KOPT-K1 (cell line): ENCODE data around the gene CDKL4.
A peak's percentile ranks its signal among the peaks of the same experiment; 100 is the strongest.

Source experiments
- H3K27ac ChIP-seq: fragments of 200-600 bp; sonication (generic); 2 replicates; pipeline ENCODE4 v1.5.1; 2016; ENCODE audit warnings: antibody characterized with exemption, mild to moderate bottlenecking, low read depth, low read length; ENCODE audit not compliant: poor library complexity, severe bottlenecking
- H3K36me3 ChIP-seq: fragments of 200-600 bp; sonication (generic); 2 replicates; pipeline ENCODE4 v1.5.1; 2017; ENCODE audit warnings: antibody characterized with exemption, mild to moderate bottlenecking, low read length, moderate library complexity; ENCODE audit not compliant: insufficient read depth
- H3K9me3 ChIP-seq: fragments of 200-600 bp; sonication (generic); 2 replicates; pipeline ENCODE4 v1.5.1; 2017; ENCODE audit warnings: antibody characterized with exemption, low read length, mild to moderate bottlenecking; ENCODE audit not compliant: insufficient read depth, poor library complexity, severe bottlenecking

Gene CDKL4

DNA sequence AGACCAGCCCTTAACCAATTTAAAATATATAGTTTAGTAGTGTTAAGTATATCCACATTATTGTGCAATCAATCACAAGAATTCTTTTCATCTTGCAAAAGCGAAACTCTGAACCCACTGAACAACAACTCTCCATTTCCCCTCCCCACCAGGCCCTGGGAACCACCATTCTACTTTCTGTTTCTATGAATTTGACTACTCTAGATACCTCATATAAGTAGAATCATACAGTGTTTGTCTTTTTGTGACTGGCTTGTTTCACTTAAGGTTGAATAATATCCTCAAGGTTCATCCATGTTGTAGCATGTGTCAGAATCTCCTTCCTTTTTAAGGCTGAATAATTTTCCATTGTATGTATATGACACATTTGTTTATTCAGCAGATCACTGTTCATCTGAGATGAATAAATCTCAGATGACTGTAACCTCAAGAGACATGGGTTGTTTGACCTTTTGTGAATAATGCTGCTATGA is 114.8 kb downstream of the CDKL4 start:
- peak overlapping the region; percentile 58 for H3K27ac ChIP-seq

DNA sequence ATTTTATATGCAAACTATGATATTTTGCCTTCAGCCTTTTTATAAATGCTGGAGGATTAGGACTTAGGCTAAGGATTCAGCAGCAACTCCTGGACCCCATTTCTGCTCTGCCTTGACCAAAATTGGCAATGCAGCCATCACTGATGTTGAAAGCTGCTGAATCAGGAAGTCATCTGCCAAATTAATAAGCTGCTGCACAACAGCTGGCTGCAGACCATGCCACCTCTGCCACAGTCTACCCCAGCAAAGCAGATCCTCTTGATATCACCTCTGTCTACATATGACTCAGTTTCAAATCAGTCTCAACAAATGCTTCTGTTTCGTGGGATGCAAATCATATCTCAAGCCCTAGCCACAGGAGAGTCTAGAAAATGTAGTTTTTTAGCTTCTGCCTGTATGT is 115.8 kb downstream of the CDKL4 start:
- Histone ChIP-seq H3K9me3 (no peaks in the 10 kb centered on the region), H3K27ac (peak overlapping the region; percentile 2), H3K36me3 (no peaks in the 10 kb centered on the region)

More for the DNA sequence above, 114.8 kb downstream of the CDKL4 start:
- Histone ChIP-seq H3K36me3 (no peaks in the 10 kb centered on the region), H3K9me3 (no peaks in the 10 kb centered on the region)
